Heart right ventricle (tissue), 16 donors: ENCODE results near the gene FTSJ1. TPM values are rescaled to one million over a fixed set of nuclear protein-coding genes. Genes with fewer than 3 reads are reported as not detected.
A peak's percentile ranks its signal among the peaks of the same experiment; 100 is the strongest.

Experiments used
- ATAC-seq, 8 donors: fragments of 200-7000 bp; cut with Tn5 transposase; one replicate each; pipeline ENCODE4 v1.9.1; 2020; ENCODE audit warnings: mild to moderate bottlenecking in 8 of 8, moderate library complexity in 8 of 8, moderate number of reproducible peaks in 1 of 8
- DNase-seq, 2 donors: peaks; one replicate each; pipeline ENCODE4 v3.0.0-alpha.2; 2020
- H3K27ac ChIP-seq, 10 donors: fragments of 200-600 bp; sonication (generic) in 2 of 10; one replicate each; pipeline versions ENCODE4 v1.5.0 to v1.8.0; 2020 to 2022; ENCODE audit warnings: mild to moderate bottlenecking in 3 of 10
- H3K27me3 ChIP-seq, 7 donors: fragments of 200-600 bp; one replicate each; pipeline ENCODE4 v1.8.0; 2021 to 2022; ENCODE audit warnings: mild to moderate bottlenecking in 2 of 7
- H3K36me3 ChIP-seq, 9 donors: fragments of 200-600 bp; sonication (generic) in 1 of 9; one replicate each; pipeline versions ENCODE4 v1.5.0 to v1.8.0; 2020 to 2022; ENCODE audit warnings: mild to moderate bottlenecking in 2 of 9
- H3K4me1 ChIP-seq, 9 donors: fragments of 200-600 bp; sonication (generic) in 1 of 9; one replicate each; pipeline versions ENCODE4 v1.5.0 to v1.8.0; 2020 to 2022; ENCODE audit warnings: mild to moderate bottlenecking in 4 of 9
- H3K4me3 ChIP-seq, 10 donors: fragments of 200-600 bp; sonication (generic) in 2 of 10; one replicate each; pipeline versions ENCODE4 v1.5.0 to v1.8.0; 2020 to 2022; ENCODE audit warnings: mild to moderate bottlenecking in 7 of 10, moderate library complexity in 2 of 10
- H3K9me3 ChIP-seq, 11 donors: fragments of 200-600 bp in 10 of 11; sonication (generic) in 2 of 11; one replicate each; pipeline versions ENCODE4 v1.5.0 to v1.8.0; 2013 to 2022; ENCODE audit warnings: mild to moderate bottlenecking in 2 of 11, control low read depth in 1 of 11, moderate library complexity in 1 of 11
- CTCF ChIP-seq, 9 donors: fragments of 200-600 bp; sonication (generic) in 2 of 9; IDR thresholded peaks; one replicate each; pipeline versions ENCODE4 v1.5.0 to v1.8.0; 2021 to 2022; ENCODE audit warnings: antibody characterized with exemption in 9 of 9, mild to moderate bottlenecking in 5 of 9, moderate library complexity in 1 of 9
- WGBS, 2 donors: extraction: QIAGEN DNeasy Blood & Tissue Kit; methylation state at CpG; one replicate each; pipeline ENCODE4 v1.1.7; 2013; ENCODE audit warnings: inconsistent platforms in 1 of 2; 5-methylcytosine and 5-hydroxymethylcytosine counted together
- intact Hi-C, 10 donors: fragments of 100-400 bp; cut with DNase I; formaldehyde crosslinking; loops; one replicate each; pipeline versions ENCODE4 v1.11.1 to v1.14.2; 2022
- polyA plus RNA-seq, 2 donors: library from polyadenylated mRNA; stranded (reverse); fragments of 200-250 nt; gene quantifications; one replicate each; pipeline ENCODE4 v1.2.3, GENCODE V29; 2013
- total RNA-seq, 10 donors: library from RNA; stranded (reverse); fragmentation: NEBNext Ultra II Directional in 3 of 10; extraction: Animal tissue kit (Norgen Biotek cat#: 25700) in 3 of 10; gene quantifications; one replicate each; pipeline versions ENCODE4 v1.2.1 to v1.2.4, GENCODE V29; 2021 to 2023
- donor health status: Arrhythmogenic right ventricular cardiomyopathy.
- donor health status: ischemic (EF 13 %, LVEDD 7.1; RV severe dilation, severe dysfunction).
- donor health status: healthy with polysubstance abuse.
- donor health status: DM: no; HTN: yes; CAD: no.
- donor health status: DM: no; HTN: no; CAD: no.
- donor health status: ischemic (EF 25% LVEDD 6.9; RV normal size, moderate dysfunction).
- donor health status: ischemic (EF 25% LVEDD 5.7; RV mildly dilated, moderate dysfunction).
- donor health status: healthy.
- donor health status: DM: yes; HTN: yes; CAD: no.
- donor health status: Ischemic cardiomyopathy.
- donor health status: ischemic (EF 35%, LVEDD 5.7; RV mildly dilated, moderate dysfunction).
- donor health status: nonischemic (EF 11% LVEDD 7.7; RV severe dilation, severe dysfunction).
- donor health status: DM: yes; HTN: yes; CAD: no.
- donor health status: PGD.
- donor health status: ischemic (EF 29% LVEDD 5.4; RV normal size, mild dysfunction).
- donor health status: nonischemic (EF 23%, LVEDD 6.1; RV moderate dilation, normal function).

FTSJ1 gene
- total and polyA plus RNA-seq, 12 donors = 11.6 to 46.1 (median 14.9) TPM

- H3K4me3 ChIP-seq = no peak overlapping the region
- no peak for DNase-seq
- peaks cover 0 to 10% (median 5%) of the 10 kb centered on the region in 9 donors for H3K4me1 ChIP-seq
- H3K27me3 ChIP-seq = no peaks in the 10 kb centered on the region
- H3K27ac ChIP-seq = no peak overlapping the region
- intact Hi-C loops = loop anchor here in 1 of 10 donors (10.0 kb wide), 1 partner anchor 69 kb away; the partner anchor contains the start of gene RBM3
- no peak for TF ChIP-seq CTCF (IDR thresholded peaks at IDR 0.05)
- ATAC-seq = no peak
- WGBS, 2 donors = 70 to 82% methylated on average over 5 of the region's 5 CpGs
- H3K9me3 ChIP-seq = no peaks in the 10 kb centered on the region
- H3K36me3 ChIP-seq = no peaks in the 10 kb centered on the region
Observed at GRCh38 chrX:48505481-48505880, 29.5 kb downstream of the FTSJ1 start.

- Histone ChIP-seq H3K4me3 (no peak overlapping the region), H3K36me3 (peaks cover 0 to 4% (median 0%) of the 10 kb centered on the region in 9 donors), H3K27ac (no peak overlapping the region), H3K4me1 (peaks cover 0 to 10% (median 5%) of the 10 kb centered on the region in 9 donors), H3K27me3 (no peaks in the 10 kb centered on the region), H3K9me3 (no peaks in the 10 kb centered on the region)
- TF ChIP-seq CTCF (IDR thresholded peaks at IDR 0.05) = no peak
- intact Hi-C loops = loop anchor here in 1 of 10 donors (10.0 kb wide), 1 partner anchor 68 kb away; the partner anchor contains the start of gene RBM3
- 81 to 85% methylated on average over 5 of the region's 5 CpGs for WGBS, 2 donors
- DNase-seq (no peak), ATAC-seq (no peak)
Observed at GRCh38 chrX:48507246-48507645, 31.2 kb downstream of the FTSJ1 start.

GRCh38 chrX:48508400-48509244, 32.6 kb downstream of the FTSJ1 start, which contains the start of gene PORCN:
TSS of gene PORCN (plus strand) at chrX:48508992. CDS start at chrX:48509821, 829 bp downstream.
- no peak for TF ChIP-seq CTCF (IDR thresholded peaks at IDR 0.05)
- H3K4me3 ChIP-seq = peak within 1 kb of the TSS; percentile 32 to 90 (median 72)
- ATAC-seq (peak; percentile 93 to 98 (median 96)), DNase-seq (peak; percentile 86 to 87)
- no peaks in the 10 kb centered on the region for H3K27me3 ChIP-seq
- peak within 1 kb of the TSS; percentile 50 to 87 (median 80) for H3K27ac ChIP-seq
- H3K9me3 ChIP-seq = no peaks in the 10 kb centered on the region
- WGBS, 2 donors = 0% methylated on average over 31 to 56 of the region's 65 CpGs
- intact Hi-C loops = loop anchor here in 1 of 10 donors (10.0 kb wide), 1 partner anchor 66 kb away; the partner anchor contains the start of gene RBM3
- H3K4me1 ChIP-seq = peaks cover 0 to 10% (median 5%) of the 10 kb centered on the region in 9 donors
- peaks cover 0 to 12% (median 0%) of the 10 kb centered on the region in 9 donors for H3K36me3 ChIP-seq

GRCh38 chrX:48509245-48509590, 33.2 kb downstream of the FTSJ1 start:
- DNase-seq (no peak), ATAC-seq (peak in 5 of 8 donors; percentile 2 to 22 (median 10))
- H3K27me3 ChIP-seq = no peaks in the 10 kb centered on the region
- 2% methylated on average over 15 to 16 of the region's 16 CpGs for WGBS, 2 donors
- H3K4me3 ChIP-seq = peak overlapping the region; percentile 32 to 90 (median 72)
- no peak for TF ChIP-seq CTCF (IDR thresholded peaks at IDR 0.05)
- H3K36me3 ChIP-seq = peaks cover 0 to 12% (median 0%) of the 10 kb centered on the region in 9 donors
- H3K27ac ChIP-seq = peak overlapping the region in 9 of 10 donors; percentile 63 to 87 (median 80)
- no peaks in the 10 kb centered on the region for H3K9me3 ChIP-seq
- intact Hi-C loops = loop anchor here in 1 of 10 donors (10.0 kb wide), 1 partner anchor 66 kb away; the partner anchor contains the start of gene RBM3
- H3K4me1 ChIP-seq = peaks cover 0 to 10% (median 5%) of the 10 kb centered on the region in 9 donors
